ENCODE data around the gene RPUSD4.

DNA sequence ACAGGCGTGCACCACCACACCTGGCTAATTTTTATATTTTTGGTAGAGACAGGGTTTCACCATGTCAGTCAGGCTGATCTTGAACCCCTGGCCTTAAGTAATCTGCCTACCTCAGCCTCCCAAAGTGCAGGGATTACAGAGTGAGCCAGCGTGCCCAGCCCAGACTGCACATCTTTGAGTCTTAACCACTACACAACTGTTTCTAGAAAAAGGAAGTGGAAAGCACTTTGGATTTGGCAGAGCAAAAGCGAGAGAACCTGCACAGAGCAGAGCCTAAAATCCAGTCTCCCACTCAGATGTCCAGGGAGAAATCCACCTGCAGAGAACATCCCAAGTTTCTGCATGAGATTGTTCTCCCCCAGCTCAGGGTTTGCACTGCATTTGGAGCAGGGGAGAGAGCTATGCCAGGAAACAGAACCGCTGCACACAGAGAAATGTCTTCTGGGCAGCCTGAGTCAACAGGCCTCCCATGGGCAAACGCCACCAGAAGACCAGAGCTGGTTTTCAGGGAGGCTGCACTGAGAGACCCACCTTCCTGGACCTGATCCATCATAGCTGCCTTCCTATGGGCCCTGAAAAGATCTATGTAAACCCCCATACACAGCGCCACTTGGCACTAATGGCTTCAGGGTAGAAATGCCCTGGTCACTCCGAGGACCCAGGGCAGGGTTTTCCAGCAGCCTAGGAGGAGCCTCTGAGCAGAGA lies 54.0 kb downstream of the RPUSD4 start:
- TF ChIP-seq CTCF (IDR thresholded peaks at IDR 0.05) = no peak
- TF ChIP-seq POLR2A (IDR thresholded peaks at IDR 0.05) = no peak

Measured in lower leg skin (tissue), 3 donors.